K562 (cell line): Measurements from ENCODE around the gene PLD1. TPM values are rescaled to one million over a fixed set of nuclear protein-coding genes. Genes with fewer than 3 reads are reported as not detected.

ENCODE experiments used
- ATAC-seq: fragments of 200-7000 bp; cut with Tn5 transposase; 3 replicates; pipeline ENCODE4 v1.9.1; 2020; ENCODE audit warnings: moderate library complexity
- BruUV-seq: library from RNA; stranded (reverse); fragments of 400-500 nt; replicated peaks from 2 replicates; lab custom pipeline; 2021; lab: Mats Ljungman, UMichigan
- CTCF ChIA-PET: fragments of 300-600 bp; formaldehyde crosslinking; extraction: SDS; loops from one replicate; lab custom pipeline; 2021; ENCODE audit warnings: low intra/inter-chr PET ratio; lab: Yijun Ruan, JAX
- POLR2A ChIA-PET: fragments of 300-600, 350-650 bp; sonication (Branson Sonifier 250); formaldehyde crosslinking; extraction: SDS; loops from one replicate; lab custom pipeline; 2021; ENCODE audit warnings: antibody characterized with exemption, inconsistent platforms; lab: Yijun Ruan, JAX
- DNase-seq, 4 experiments: peaks; one replicate each; pipeline versions ENCODE4 v3.0.0 to v3.0.0-alpha.2; 2011 to 2018; ENCODE audit warnings: low spot score in 3 of 4, mixed read lengths in 3 of 4; ENCODE audit errors: extremely low read depth in 1 of 4
- FAIRE-seq: peaks from 2 replicates; lab custom pipeline; 2011; peaks lifted over from hg19 to GRCh38; lab: Jason Lieb, UNC
- H2AFZ ChIP-seq: 2 replicates; pipeline ENCODE4 v1.6.0; 2011; ENCODE audit warnings: low read depth, low read length, control low read depth, inconsistent platforms
- H3K27ac ChIP-seq: fragments of 200-600 bp; 3 replicates; pipeline ENCODE4 v1.8.0; 2011; ENCODE audit warnings: low read depth, mild to moderate bottlenecking, control low read depth, inconsistent platforms, low read length, moderate library complexity, mixed read lengths; ENCODE audit errors: extremely low read depth
- H3K27me3 ChIP-seq, 2 experiments: fragments of 300-600 bp in 1 of 2; 2 replicates in 1 of 2; 3 replicates in 1 of 2; pipeline versions ENCODE4 v1.6.0 to v1.8.0; 2011; ENCODE audit warnings: inconsistent platforms in 2 of 2, low read length in 2 of 2, mild to moderate bottlenecking in 1 of 2, mixed read lengths in 1 of 2, moderate library complexity in 1 of 2; ENCODE audit not compliant: control insufficient read depth in 2 of 2, insufficient read depth in 2 of 2
- H3K36me3 ChIP-seq: fragments of 300-600 bp; 3 replicates; pipeline ENCODE4 v1.8.0; 2011; ENCODE audit warnings: mild to moderate bottlenecking, low read length, inconsistent platforms; ENCODE audit not compliant: control insufficient read depth, insufficient read depth
- H3K4me1 ChIP-seq, 2 experiments: fragments of 200-600 bp in 1 of 2; replicated peaks in 1 of 2; 2 replicates in 1 of 2; 3 replicates in 1 of 2; pipeline versions ENCODE4 v1.5.1 to v1.8.0; 2011; ENCODE audit warnings: inconsistent platforms in 2 of 2, low read length in 2 of 2, mild to moderate bottlenecking in 1 of 2, mixed read lengths in 1 of 2, moderate library complexity in 1 of 2; ENCODE audit not compliant: control insufficient read depth in 2 of 2, insufficient read depth in 2 of 2
- H3K4me2 ChIP-seq: 2 replicates; pipeline ENCODE4 v1.6.1; 2011; ENCODE audit warnings: low read length, control low read depth, inconsistent platforms, mixed read lengths; ENCODE audit not compliant: insufficient read depth
- H3K4me3 ChIP-seq: fragments of 200-600 bp; sonication (generic), shearing (Covaris generic); 2 replicates; pipeline ENCODE4 v1.5.1; 2016; ENCODE audit warnings: control low read depth, inconsistent platforms
- H3K79me2 ChIP-seq: fragments of 200-600 bp; 3 replicates; pipeline ENCODE4 v1.8.0; 2011; ENCODE audit warnings: low read length, inconsistent platforms; ENCODE audit not compliant: control insufficient read depth, insufficient read depth
- H3K9ac ChIP-seq, 2 experiments: 2 replicates each; pipeline versions ENCODE4 v1.6.0 to v1.6.1; 2011; ENCODE audit warnings: low read depth in 2 of 2, low read length in 2 of 2, control low read depth in 1 of 2, inconsistent platforms in 1 of 2, mild to moderate bottlenecking in 1 of 2, mixed read lengths in 1 of 2; ENCODE audit not compliant: insufficient read depth in 1 of 2
- H3K9me1 ChIP-seq: one replicate; pipeline ENCODE4 v1.6.0; 2011; ENCODE audit warnings: inconsistent platforms, mild to moderate bottlenecking, low read length, moderate library complexity; ENCODE audit not compliant: control insufficient read depth, insufficient read depth
- H3K9me3 ChIP-seq: replicated peaks from 2 replicates; pipeline ENCODE4 v1.5.1; 2011; ENCODE audit warnings: low read depth, low read length, inconsistent platforms; ENCODE audit not compliant: control insufficient read depth, insufficient read depth
- H4K20me1 ChIP-seq: replicated peaks from 2 replicates; pipeline ENCODE4 v1.6.1; 2011; ENCODE audit warnings: low read length, inconsistent platforms, mixed read lengths; ENCODE audit not compliant: control insufficient read depth, insufficient read depth
- ESRRA ChIP-seq: fragments of 450-650 bp; IDR thresholded peaks from 2 replicates; pipeline ENCODE4 v1.6.1; 2014; ENCODE audit warnings: low read depth, mild to moderate bottlenecking, moderate library complexity, borderline replicate concordance
- KLF13 ChIP-seq: fragments of 450-650 bp; IDR thresholded peaks from 2 replicates; pipeline ENCODE4 v1.6.1; 2016; ENCODE audit warnings: missing genetic modification characterization, low read depth, mild to moderate bottlenecking, missing compliant biosample characterization, moderate library complexity, borderline replicate concordance
- MBD2 ChIP-seq: sonication (generic); IDR thresholded peaks from 2 replicates; pipeline ENCODE4 v1.6.1; 2016; ENCODE audit warnings: low read depth, borderline replicate concordance
- ZNF12 ChIP-seq: sonication (generic); formaldehyde crosslinking; IDR thresholded peaks from 2 replicates; pipeline ENCODE4 v1.4.0; 2020; ENCODE audit warnings: mild to moderate bottlenecking, missing genetic modification reagents
- WGBS: fragments of 100-300 bp; shearing (Covaris generic); methylation state at CpG from one replicate; pipeline ENCODE4 v1.1.6; 2016; ENCODE audit warnings: low coverage, mixed read lengths; ENCODE audit not compliant: insufficient coverage; ENCODE audit errors: missing lambda C conversion rate; 5-methylcytosine and 5-hydroxymethylcytosine counted together
- in situ Hi-C: fragments of 300-500 bp; cut with MboI; formaldehyde crosslinking; loops from 4 replicates; pipeline ENCODE4 v1.15.0; 2018; ENCODE audit warnings: inconsistent platforms, mixed read lengths
- intact Hi-C: fragments of 100-400 bp; cut with micrococcal nuclease; formaldehyde crosslinking; loops from 2 replicates; pipeline ENCODE4 v1.14.2; 2022
- polyA plus RNA-seq, 8 experiments: library from polyadenylated mRNA; depleted of rRNA in 4 of 8; stranded (reverse) in 5 of 8; unstranded in 3 of 8; fragments of >200 nt; fragmentation: Nextera tagmentation in 2 of 8; fragmentation: Illumina TruSeq in 1 of 8; extraction: Ambion mirVana in 2 of 8; extraction: Trizol in 1 of 8; gene quantifications; 2 replicates each; pipeline versions ENCODE4 v1.2.1 to v1.2.3, GENCODE V29; 2011 to 2014; ENCODE audit warnings: inconsistent platforms in 1 of 8, missing spikeins in 1 of 8
- total RNA-seq, 7 experiments: library from RNA; depleted of rRNA in 6 of 7; stranded (reverse); fragments of >200 nt in 6 of 7; fragmentation: Illumina TruSeq in 2 of 7; extraction: Trizol in 2 of 7; gene quantifications; 2 replicates each; pipeline versions ENCODE4 v1.2.1 to v1.2.3, GENCODE V29; 2011 to 2021; ENCODE audit warnings: low replicate concordance in 1 of 7
- TF ChIP-seq, protein P1 (sequence below): fragments of 450-650 bp; formaldehyde crosslinking; IDR thresholded peaks from 2 replicates; pipeline ENCODE4 v1.4.0; 2022; ENCODE audit warnings: mild to moderate bottlenecking, moderate library complexity
- TF ChIP-seq, protein P2 (sequence below): fragments of 200-800 bp; sonication (Bioruptor generic); IDR thresholded peaks from 2 replicates; pipeline ENCODE4 v1.6.1; 2017; ENCODE audit warnings: missing genetic modification characterization, missing compliant biosample characterization
- TF ChIP-seq, protein P3 (sequence below): sonication (generic); formaldehyde crosslinking; IDR thresholded peaks from 2 replicates; pipeline ENCODE4 v1.8.1; 2023; ENCODE audit warnings: mild to moderate bottlenecking, missing genetic modification reagents

PLD1 gene
- total and polyA plus RNA-seq, 9 of the 15 experiments (the other 6 are each of a cell fraction or from before 2014, with no cell fraction given), result 8.4 to 26.1 (median 18.6) TPM

DNA sequence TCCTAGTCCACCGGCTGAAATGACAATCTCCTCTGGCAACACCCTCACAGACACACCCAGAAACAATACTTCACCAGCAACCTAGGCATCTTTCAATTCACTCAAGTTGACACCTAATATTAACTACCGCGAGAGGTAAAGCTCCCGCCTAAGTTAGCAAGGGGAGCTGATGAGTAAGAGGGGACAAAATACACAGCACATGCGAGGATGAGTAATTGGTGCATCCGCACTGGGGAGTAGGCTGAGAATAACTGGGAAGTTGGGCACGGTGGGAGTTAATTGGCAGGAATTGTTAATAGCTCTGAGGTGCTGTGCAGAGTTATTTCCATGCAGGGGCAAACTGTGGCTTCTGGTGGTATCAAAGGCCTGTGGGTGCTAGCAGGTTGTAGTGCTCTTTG lies 14.5 kb upstream of the PLD1 start:
- DNase-seq (no peak), FAIRE-seq (no peak), ATAC-seq (no peak)
- POLR2A ChIA-PET, result interaction anchor here (0.5 to 1.1 kb wide), 3 partner anchors 13 to 24 kb away, joined by 3 to 4 read pairs (median 3); no protein-coding TSS in a partner anchor
- H4K20me1 ChIP-seq, result no peaks in the 10 kb centered on the region
- H3K36me3 ChIP-seq, result no peaks in the 10 kb centered on the region
- no peaks in the 10 kb centered on the region for H3K79me2 ChIP-seq
- H3K4me2 ChIP-seq, result no peak overlapping the region
- CTCF ChIA-PET, result no interaction called here
- H3K9me3 ChIP-seq, result no peaks in the 10 kb centered on the region
- no peaks in the 10 kb centered on the region for H3K27me3 ChIP-seq
- no peaks in the 10 kb centered on the region for H3K9me1 ChIP-seq
- H3K27ac ChIP-seq, result no peak overlapping the region
- peaks cover 0 to 3% of the 10 kb centered on the region in 2 experiments; a peak in 3 of 5 replicates for H3K4me1 ChIP-seq
- H2AFZ ChIP-seq, result no peak overlapping the region
- BruUV-seq, result no TSS peak
- 54% methylated on average over 7 of the region's 7 CpGs for WGBS
- intact Hi-C loops (no loop called here), in situ Hi-C loops (no loop called here)
- no peak for TF ChIP-seq ZNF12 (CRISPR knock-in tag)
- 0 out of 2 replicates have a peak, but pooled peaks have one; percentile 3 for TF ChIP-seq MBD2
- TF ChIP-seq, protein P1, sequence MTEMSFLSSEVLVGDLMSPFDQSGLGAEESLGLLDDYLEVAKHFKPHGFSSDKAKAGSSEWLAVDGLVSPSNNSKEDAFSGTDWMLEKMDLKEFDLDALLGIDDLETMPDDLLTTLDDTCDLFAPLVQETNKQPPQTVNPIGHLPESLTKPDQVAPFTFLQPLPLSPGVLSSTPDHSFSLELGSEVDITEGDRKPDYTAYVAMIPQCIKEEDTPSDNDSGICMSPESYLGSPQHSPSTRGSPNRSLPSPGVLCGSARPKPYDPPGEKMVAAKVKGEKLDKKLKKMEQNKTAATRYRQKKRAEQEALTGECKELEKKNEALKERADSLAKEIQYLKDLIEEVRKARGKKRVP (CRISPR knock-in tag), result no peak
- TF ChIP-seq, protein P2, sequence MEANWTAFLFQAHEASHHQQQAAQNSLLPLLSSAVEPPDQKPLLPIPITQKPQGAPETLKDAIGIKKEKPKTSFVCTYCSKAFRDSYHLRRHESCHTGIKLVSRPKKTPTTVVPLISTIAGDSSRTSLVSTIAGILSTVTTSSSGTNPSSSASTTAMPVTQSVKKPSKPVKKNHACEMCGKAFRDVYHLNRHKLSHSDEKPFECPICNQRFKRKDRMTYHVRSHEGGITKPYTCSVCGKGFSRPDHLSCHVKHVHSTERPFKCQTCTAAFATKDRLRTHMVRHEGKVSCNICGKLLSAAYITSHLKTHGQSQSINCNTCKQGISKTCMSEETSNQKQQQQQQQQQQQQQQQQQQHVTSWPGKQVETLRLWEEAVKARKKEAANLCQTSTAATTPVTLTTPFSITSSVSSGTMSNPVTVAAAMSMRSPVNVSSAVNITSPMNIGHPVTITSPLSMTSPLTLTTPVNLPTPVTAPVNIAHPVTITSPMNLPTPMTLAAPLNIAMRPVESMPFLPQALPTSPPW, result no peak
- TF ChIP-seq, protein P3, sequence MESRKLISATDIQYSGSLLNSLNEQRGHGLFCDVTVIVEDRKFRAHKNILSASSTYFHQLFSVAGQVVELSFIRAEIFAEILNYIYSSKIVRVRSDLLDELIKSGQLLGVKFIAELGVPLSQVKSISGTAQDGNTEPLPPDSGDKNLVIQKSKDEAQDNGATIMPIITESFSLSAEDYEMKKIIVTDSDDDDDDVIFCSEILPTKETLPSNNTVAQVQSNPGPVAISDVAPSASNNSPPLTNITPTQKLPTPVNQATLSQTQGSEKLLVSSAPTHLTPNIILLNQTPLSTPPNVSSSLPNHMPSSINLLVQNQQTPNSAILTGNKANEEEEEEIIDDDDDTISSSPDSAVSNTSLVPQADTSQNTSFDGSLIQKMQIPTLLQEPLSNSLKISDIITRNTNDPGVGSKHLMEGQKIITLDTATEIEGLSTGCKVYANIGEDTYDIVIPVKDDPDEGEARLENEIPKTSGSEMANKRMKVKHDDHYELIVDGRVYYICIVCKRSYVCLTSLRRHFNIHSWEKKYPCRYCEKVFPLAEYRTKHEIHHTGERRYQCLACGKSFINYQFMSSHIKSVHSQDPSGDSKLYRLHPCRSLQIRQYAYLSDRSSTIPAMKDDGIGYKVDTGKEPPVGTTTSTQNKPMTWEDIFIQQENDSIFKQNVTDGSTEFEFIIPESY (CRISPR knock-in tag), result peak; percentile 89
- no peak for TF ChIP-seq KLF13
- TF ChIP-seq ESRRA, result no peak
- H3K4me3 ChIP-seq, result no peak overlapping the region
- no peak overlapping the region for H3K9ac ChIP-seq
